SK-N-SH (cell line): Measurements from ENCODE around the gene RHAG.

Source experiments
- CHD2 ChIP-seq: fragments of 150-350 bp; IDR thresholded peaks from 2 replicates; pipeline ENCODE4 v1.6.1; 2018; ENCODE audit warnings: low read length; ENCODE audit not compliant: partially characterized antibody
- ELF1 ChIP-seq: IDR thresholded peaks from 2 replicates; pipeline ENCODE4 v1.4.0; 2012
- EZH2phosphoT487 ChIP-seq: fragments of 200-600 bp; sonication (generic); IDR thresholded peaks from 2 replicates; pipeline ENCODE4 v1.6.1; 2017; ENCODE audit warnings: low read depth, mixed run types, mild to moderate bottlenecking, antibody characterized with exemption, moderate library complexity, borderline replicate concordance
- FOSL2 ChIP-seq: IDR thresholded peaks from 2 replicates; pipeline ENCODE4 v1.4.0; 2012; ENCODE audit warnings: low read depth, mild to moderate bottlenecking, moderate library complexity, borderline replicate concordance
- NRF1 ChIP-seq: IDR thresholded peaks from 2 replicates; pipeline ENCODE4 v1.6.1; 2012; ENCODE audit warnings: low read depth, mild to moderate bottlenecking, low read length
- RFX5 ChIP-seq: IDR thresholded peaks from 2 replicates; pipeline ENCODE4 v1.6.1; 2012; ENCODE audit warnings: mild to moderate bottlenecking, improper control_type of control experiment, low read length
- SMC3 ChIP-seq: IDR thresholded peaks from 2 replicates; pipeline ENCODE4 v1.6.1; 2012; ENCODE audit warnings: low read depth, low read length, improper control_type of control experiment
- TEAD4 ChIP-seq: IDR thresholded peaks from 2 replicates; pipeline ENCODE4 v1.4.0; 2012; ENCODE audit warnings: mild to moderate bottlenecking, borderline replicate concordance; ENCODE audit not compliant: insufficient read depth
- TF ChIP-seq, protein P1 (sequence below): fragments of 200-600 bp; sonication (generic); IDR thresholded peaks from 2 replicates; pipeline ENCODE4 v1.6.1; 2017; ENCODE audit warnings: antibody characterized with exemption, mild to moderate bottlenecking, moderate library complexity
- TF ChIP-seq, protein P2 (sequence below): IDR thresholded peaks from 2 replicates; pipeline ENCODE4 v1.6.1; 2012; ENCODE audit warnings: mild to moderate bottlenecking, low read depth, low read length, moderate library complexity

DNA sequence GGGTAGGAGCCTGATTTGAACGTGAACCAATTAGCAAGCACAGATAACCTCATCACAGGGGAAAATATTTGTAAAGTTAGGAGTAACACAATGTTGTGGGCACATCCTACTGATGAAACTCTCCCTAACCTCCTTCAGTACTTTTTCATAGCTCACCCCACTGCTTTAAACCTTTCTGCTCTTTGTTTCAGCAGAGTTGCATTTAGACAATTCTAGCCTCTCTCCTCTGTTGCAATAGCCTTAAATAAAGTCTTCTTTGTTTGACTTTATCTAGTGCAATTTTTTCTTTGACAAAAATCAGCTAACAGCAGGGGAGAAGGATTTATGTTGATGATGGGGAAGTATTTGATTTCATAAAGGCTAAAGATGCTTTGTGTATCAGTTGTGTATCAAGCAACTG lies 72.1 kb downstream of the RHAG start:
- TF ChIP-seq, protein P1, sequence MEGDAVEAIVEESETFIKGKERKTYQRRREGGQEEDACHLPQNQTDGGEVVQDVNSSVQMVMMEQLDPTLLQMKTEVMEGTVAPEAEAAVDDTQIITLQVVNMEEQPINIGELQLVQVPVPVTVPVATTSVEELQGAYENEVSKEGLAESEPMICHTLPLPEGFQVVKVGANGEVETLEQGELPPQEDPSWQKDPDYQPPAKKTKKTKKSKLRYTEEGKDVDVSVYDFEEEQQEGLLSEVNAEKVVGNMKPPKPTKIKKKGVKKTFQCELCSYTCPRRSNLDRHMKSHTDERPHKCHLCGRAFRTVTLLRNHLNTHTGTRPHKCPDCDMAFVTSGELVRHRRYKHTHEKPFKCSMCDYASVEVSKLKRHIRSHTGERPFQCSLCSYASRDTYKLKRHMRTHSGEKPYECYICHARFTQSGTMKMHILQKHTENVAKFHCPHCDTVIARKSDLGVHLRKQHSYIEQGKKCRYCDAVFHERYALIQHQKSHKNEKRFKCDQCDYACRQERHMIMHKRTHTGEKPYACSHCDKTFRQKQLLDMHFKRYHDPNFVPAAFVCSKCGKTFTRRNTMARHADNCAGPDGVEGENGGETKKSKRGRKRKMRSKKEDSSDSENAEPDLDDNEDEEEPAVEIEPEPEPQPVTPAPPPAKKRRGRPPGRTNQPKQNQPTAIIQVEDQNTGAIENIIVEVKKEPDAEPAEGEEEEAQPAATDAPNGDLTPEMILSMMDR: no peak
- TF ChIP-seq CHD2 (no peak), RFX5 (no peak), EZH2phosphoT487 (no peak), FOSL2 (no peak), SMC3 (no peak), TEAD4 (no peak), ELF1 (no peak), NRF1 (no peak)
- TF ChIP-seq, protein P2, sequence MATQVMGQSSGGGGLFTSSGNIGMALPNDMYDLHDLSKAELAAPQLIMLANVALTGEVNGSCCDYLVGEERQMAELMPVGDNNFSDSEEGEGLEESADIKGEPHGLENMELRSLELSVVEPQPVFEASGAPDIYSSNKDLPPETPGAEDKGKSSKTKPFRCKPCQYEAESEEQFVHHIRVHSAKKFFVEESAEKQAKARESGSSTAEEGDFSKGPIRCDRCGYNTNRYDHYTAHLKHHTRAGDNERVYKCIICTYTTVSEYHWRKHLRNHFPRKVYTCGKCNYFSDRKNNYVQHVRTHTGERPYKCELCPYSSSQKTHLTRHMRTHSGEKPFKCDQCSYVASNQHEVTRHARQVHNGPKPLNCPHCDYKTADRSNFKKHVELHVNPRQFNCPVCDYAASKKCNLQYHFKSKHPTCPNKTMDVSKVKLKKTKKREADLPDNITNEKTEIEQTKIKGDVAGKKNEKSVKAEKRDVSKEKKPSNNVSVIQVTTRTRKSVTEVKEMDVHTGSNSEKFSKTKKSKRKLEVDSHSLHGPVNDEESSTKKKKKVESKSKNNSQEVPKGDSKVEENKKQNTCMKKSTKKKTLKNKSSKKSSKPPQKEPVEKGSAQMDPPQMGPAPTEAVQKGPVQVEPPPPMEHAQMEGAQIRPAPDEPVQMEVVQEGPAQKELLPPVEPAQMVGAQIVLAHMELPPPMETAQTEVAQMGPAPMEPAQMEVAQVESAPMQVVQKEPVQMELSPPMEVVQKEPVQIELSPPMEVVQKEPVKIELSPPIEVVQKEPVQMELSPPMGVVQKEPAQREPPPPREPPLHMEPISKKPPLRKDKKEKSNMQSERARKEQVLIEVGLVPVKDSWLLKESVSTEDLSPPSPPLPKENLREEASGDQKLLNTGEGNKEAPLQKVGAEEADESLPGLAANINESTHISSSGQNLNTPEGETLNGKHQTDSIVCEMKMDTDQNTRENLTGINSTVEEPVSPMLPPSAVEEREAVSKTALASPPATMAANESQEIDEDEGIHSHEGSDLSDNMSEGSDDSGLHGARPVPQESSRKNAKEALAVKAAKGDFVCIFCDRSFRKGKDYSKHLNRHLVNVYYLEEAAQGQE: no peak
